ENCODE results near the gene ZNF69. TPM values are rescaled to one million over a fixed set of nuclear protein-coding genes. Genes with fewer than 3 reads are reported as not detected.
"Not testable (repeated sequence)": the region's sequence is repeated elsewhere in the genome, so short reads cannot be mapped to it uniquely, and the experiment has no call there.

ZNF69 gene
- total RNA-seq, 1 experiment from 2014 or later: 28.7 TPM

GRCh38 chr19:11905928-11906327, 18.3 kb downstream of the ZNF69 start (continued):
- TF ChIP-seq ESRRA (CRISPR knock-in tag; IDR thresholded peaks at IDR 0.05; ENCODE audit: borderline replicate concordance): no peak
- TF ChIP-seq ETV6 (CRISPR knock-in tag; IDR thresholded peaks at IDR 0.05): no peak
- no peak for TF ChIP-seq ZNF425 (CRISPR knock-in tag; conservative IDR thresholded peaks at IDR 0.05)
- TF ChIP-seq IRF2 (CRISPR knock-in tag; IDR thresholded peaks at IDR 0.05; ENCODE audit: borderline replicate concordance, low read depth): no peak
- TF ChIP-seq ZSCAN18 (CRISPR knock-in tag; IDR thresholded peaks at IDR 0.05): no peak
- TF ChIP-seq, protein P1, sequence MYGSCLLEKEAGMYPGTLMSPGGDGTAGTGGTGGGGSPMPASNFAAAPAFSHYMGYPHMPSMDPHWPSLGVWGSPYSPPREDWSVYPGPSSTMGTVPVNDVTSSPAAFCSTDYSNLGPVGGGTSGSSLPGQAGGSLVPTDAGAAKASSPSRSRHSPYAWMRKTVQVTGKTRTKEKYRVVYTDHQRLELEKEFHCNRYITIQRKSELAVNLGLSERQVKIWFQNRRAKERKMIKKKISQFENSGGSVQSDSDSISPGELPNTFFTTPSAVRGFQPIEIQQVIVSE (CRISPR knock-in tag; IDR thresholded peaks at IDR 0.05; ENCODE audit: borderline replicate concordance): no peak
- TF ChIP-seq, protein P2, sequence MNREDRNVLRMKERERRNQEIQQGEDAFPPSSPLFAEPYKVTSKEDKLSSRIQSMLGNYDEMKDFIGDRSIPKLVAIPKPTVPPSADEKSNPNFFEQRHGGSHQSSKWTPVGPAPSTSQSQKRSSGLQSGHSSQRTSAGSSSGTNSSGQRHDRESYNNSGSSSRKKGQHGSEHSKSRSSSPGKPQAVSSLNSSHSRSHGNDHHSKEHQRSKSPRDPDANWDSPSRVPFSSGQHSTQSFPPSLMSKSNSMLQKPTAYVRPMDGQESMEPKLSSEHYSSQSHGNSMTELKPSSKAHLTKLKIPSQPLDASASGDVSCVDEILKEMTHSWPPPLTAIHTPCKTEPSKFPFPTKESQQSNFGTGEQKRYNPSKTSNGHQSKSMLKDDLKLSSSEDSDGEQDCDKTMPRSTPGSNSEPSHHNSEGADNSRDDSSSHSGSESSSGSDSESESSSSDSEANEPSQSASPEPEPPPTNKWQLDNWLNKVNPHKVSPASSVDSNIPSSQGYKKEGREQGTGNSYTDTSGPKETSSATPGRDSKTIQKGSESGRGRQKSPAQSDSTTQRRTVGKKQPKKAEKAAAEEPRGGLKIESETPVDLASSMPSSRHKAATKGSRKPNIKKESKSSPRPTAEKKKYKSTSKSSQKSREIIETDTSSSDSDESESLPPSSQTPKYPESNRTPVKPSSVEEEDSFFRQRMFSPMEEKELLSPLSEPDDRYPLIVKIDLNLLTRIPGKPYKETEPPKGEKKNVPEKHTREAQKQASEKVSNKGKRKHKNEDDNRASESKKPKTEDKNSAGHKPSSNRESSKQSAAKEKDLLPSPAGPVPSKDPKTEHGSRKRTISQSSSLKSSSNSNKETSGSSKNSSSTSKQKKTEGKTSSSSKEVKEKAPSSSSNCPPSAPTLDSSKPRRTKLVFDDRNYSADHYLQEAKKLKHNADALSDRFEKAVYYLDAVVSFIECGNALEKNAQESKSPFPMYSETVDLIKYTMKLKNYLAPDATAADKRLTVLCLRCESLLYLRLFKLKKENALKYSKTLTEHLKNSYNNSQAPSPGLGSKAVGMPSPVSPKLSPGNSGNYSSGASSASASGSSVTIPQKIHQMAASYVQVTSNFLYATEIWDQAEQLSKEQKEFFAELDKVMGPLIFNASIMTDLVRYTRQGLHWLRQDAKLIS (CRISPR knock-in tag; IDR thresholded peaks at IDR 0.05; ENCODE audit: borderline replicate concordance): no peak
- TF ChIP-seq RORB (CRISPR knock-in tag; IDR thresholded peaks at IDR 0.05): no peak
- TF ChIP-seq, protein P3, sequence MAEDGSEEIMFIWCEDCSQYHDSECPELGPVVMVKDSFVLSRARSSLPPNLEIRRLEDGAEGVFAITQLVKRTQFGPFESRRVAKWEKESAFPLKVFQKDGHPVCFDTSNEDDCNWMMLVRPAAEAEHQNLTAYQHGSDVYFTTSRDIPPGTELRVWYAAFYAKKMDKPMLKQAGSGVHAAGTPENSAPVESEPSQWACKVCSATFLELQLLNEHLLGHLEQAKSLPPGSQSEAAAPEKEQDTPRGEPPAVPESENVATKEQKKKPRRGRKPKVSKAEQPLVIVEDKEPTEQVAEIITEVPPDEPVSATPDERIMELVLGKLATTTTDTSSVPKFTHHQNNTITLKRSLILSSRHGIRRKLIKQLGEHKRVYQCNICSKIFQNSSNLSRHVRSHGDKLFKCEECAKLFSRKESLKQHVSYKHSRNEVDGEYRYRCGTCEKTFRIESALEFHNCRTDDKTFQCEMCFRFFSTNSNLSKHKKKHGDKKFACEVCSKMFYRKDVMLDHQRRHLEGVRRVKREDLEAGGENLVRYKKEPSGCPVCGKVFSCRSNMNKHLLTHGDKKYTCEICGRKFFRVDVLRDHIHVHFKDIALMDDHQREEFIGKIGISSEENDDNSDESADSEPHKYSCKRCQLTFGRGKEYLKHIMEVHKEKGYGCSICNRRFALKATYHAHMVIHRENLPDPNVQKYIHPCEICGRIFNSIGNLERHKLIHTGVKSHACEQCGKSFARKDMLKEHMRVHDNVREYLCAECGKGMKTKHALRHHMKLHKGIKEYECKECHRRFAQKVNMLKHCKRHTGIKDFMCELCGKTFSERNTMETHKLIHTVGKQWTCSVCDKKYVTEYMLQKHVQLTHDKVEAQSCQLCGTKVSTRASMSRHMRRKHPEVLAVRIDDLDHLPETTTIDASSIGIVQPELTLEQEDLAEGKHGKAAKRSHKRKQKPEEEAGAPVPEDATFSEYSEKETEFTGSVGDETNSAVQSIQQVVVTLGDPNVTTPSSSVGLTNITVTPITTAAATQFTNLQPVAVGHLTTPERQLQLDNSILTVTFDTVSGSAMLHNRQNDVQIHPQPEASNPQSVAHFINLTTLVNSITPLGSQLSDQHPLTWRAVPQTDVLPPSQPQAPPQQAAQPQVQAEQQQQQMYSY (CRISPR knock-in tag; IDR thresholded peaks at IDR 0.05): no peak
- no peak for TF ChIP-seq E2F1 (CRISPR knock-in tag; IDR thresholded peaks at IDR 0.05)

GRCh38 chr19:11911937-11912336, 24.4 kb downstream of the ZNF69 start:
- POLR2A ChIA-PET; DNase-seq (ENCODE audit: low spot score); ATAC-seq; CTCF ChIA-PET; H3K4me1 Mint-ChIP-seq; H3K27ac Mint-ChIP-seq; H3K4me3 Mint-ChIP-seq: not testable (repeated sequence)
- peaks cover 75% of the 10 kb centered on the region for H3K9me3 Mint-ChIP-seq
- H3K36me3 Mint-ChIP-seq: peaks cover 83% of the 10 kb centered on the region
- H3K27me3 Mint-ChIP-seq (ENCODE audit: low read depth): peaks cover 54% of the 10 kb centered on the region

- DNase-seq (ENCODE audit: low spot score); H3K4me3 Mint-ChIP-seq; POLR2A ChIA-PET; H3K4me1 Mint-ChIP-seq; H3K27ac Mint-ChIP-seq; ATAC-seq: not testable (repeated sequence)
- CTCF ChIA-PET: interaction anchor here (1.3 kb wide), 1 partner anchor 74 kb away, joined by 4 read pairs; no protein-coding TSS in a partner anchor
- Mint-ChIP-seq H3K27me3 (ENCODE audit: low read depth) (peaks cover 36% of the 10 kb centered on the region), H3K36me3 (peaks cover 68% of the 10 kb centered on the region), H3K9me3 (peaks cover 67% of the 10 kb centered on the region)
Observed at GRCh38 chr19:11914417-11915051, 27.0 kb downstream of the ZNF69 start.

Measured in WTC11 (cell line).